SH-SY5Y (cell line): ENCODE results near the gene DCLRE1A.

Experiments
- GATA2 ChIP-seq: IDR thresholded peaks from 2 replicates; pipeline ENCODE4 v1.6.1; 2011; ENCODE audit warnings: mild to moderate bottlenecking, low read depth, low read length
- GATA3 ChIP-seq: IDR thresholded peaks from 2 replicates; pipeline ENCODE4 v1.6.1; 2011; ENCODE audit warnings: low read depth, mild to moderate bottlenecking, low read length, moderate library complexity

DNA sequence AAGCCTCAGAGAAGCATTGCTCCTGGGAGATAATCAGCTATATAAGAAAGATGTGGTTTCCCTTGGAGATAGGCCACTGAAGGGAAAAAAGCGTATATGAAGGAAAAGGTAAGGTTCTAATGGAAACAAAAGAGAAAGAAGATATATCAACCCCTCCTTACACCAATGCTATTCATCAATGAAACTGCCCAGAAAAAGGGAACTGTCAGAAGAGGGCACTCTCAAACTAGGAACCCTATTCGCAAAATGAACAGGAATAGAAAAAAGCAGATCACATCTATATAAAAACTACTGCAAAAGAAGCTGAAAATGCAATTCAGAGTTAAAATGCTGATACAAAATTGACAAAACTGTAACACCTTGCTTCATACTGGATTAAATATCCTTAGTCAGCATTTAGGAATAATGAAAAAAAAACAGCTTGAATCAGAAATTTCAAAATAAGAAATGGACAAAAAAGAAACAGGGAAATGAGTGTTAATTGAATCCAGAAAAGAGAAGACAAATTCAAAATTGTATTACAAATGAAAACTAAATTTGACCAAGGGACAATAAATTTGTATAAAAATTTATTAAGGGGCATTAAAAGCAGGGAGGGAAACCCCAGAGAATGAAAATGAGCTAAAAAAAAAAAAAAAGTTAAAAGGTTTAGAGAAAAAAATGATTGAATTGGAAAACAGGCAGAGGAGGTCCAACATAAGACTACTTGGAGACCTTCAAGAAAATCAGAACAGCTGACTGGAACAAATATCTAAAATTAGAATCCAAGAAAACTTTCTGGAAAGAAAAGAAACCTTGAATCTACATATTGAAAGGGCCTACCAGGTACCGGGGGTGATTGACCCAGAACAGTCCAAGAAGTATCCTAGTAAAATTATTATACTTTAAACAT is 18.5 kb upstream of the DCLRE1A start:
- TF ChIP-seq GATA2 (no peak), GATA3 (no peak)
